OCI-LY7 (cell line): ENCODE measurements around the gene PAK5.

Experiments
- CTCF ChIP-seq: fragments of 200-600 bp; sonication (generic); conservative IDR thresholded peaks from 2 replicates; pipeline ENCODE4 v1.5.1; 2014; ENCODE audit warnings: mild to moderate bottlenecking, antibody characterized with exemption, low read length, moderate library complexity, mixed read lengths
- EZH2phosphoT487 ChIP-seq: fragments of 200-600 bp; sonication (generic); IDR thresholded peaks from 2 replicates; pipeline ENCODE4 v1.6.1; 2018; ENCODE audit warnings: low read depth, borderline replicate concordance, mild to moderate bottlenecking, mixed run types, antibody characterized with exemption, low read length, moderate library complexity, mixed read lengths

- no peak for TF ChIP-seq CTCF
- TF ChIP-seq EZH2phosphoT487, result no peak
These were observed 77.4 kb downstream of the PAK5 start for GRCh38 chr20:9761476-9761875.
